ENCODE results near the gene BMPER. TPM values are rescaled to one million over a fixed set of nuclear protein-coding genes. Genes with fewer than 3 reads are reported as not detected.

BMPER gene
- total and polyA plus RNA-seq, 2 of the 8 experiments (the other 6 are each of a cell fraction or from before 2014, with no cell fraction given): 0.33 to 0.69 TPM

- Histone ChIP-seq H3K79me2 (ENCODE audit: control insufficient read depth in 1 of 2, insufficient read depth in 2 of 2, low read length in 2 of 2) (no peaks in the 10 kb centered on the region), H3K23ac (ENCODE audit: insufficient read length) (no peak overlapping the region), H4K5ac (ENCODE audit: insufficient read length, low read depth, low read length) (no peak overlapping the region), H3K14ac (ENCODE audit: insufficient read length) (no peak overlapping the region), H3K9me3 (ENCODE audit: insufficient read depth in 2 of 2, low read depth in 1 of 2, low read length in 1 of 2) (no peaks in the 10 kb centered on the region), H2BK120ac (replicated peaks; ENCODE audit: low read depth, low read length) (no peak overlapping the region), H3K4ac (replicated peaks; ENCODE audit: insufficient read length, low read depth, low read length) (no peak overlapping the region), H3K9ac (replicated peaks in 1 of 4; ENCODE audit: extremely low read depth in 1 of 4, low read depth in 3 of 4, low read length in 3 of 4) (no peak overlapping the region), H3K23me2 (ENCODE audit: low read depth, low read length) (no peaks in the 10 kb centered on the region), H3K79me1 (ENCODE audit: low read depth, low read length) (no peaks in the 10 kb centered on the region; the same call in 1 of the 2 replicates), H4K91ac (replicated peaks; ENCODE audit: insufficient read length, low read length) (no peak overlapping the region), H2AFZ (ENCODE audit: low read length) (no peak overlapping the region), H2BK12ac (ENCODE audit: low read depth, low read length) (no peak overlapping the region), H3K18ac (ENCODE audit: extremely low read depth, low read length) (no peak overlapping the region), H3K27me3 (replicated peaks in 1 of 4; ENCODE audit: control insufficient read depth in 3 of 4, extremely low read depth in 1 of 4, insufficient read depth in 3 of 4, low read length in 3 of 4) (no peaks in the 10 kb centered on the region), H3K4me2 (ENCODE audit: insufficient read depth in 1 of 2, low read depth in 2 of 2, low read length in 2 of 2) (no peak overlapping the region), H2BK15ac (ENCODE audit: low read length) (no peak overlapping the region), H2BK5ac (ENCODE audit: low read depth, low read length) (no peak overlapping the region), H4K20me1 (replicated peaks in 1 of 2; ENCODE audit: control insufficient read depth in 1 of 2, insufficient read depth in 2 of 2, low read length in 2 of 2) (no peaks in the 10 kb centered on the region), H3K36me3 (ENCODE audit: control insufficient read depth in 2 of 4, insufficient read depth in 4 of 4, low read length in 3 of 4) (no peaks in the 10 kb centered on the region), H3K4me1 (replicated peaks in 1 of 4; ENCODE audit: control insufficient read depth in 3 of 4, insufficient read depth in 4 of 4, low read length in 3 of 4) (peaks cover 3 to 24% (median 13%) of the 10 kb centered on the region in 4 experiments; a peak in 6 of 7 replicates), H3K56ac (replicated peaks; ENCODE audit: insufficient read length, low read depth, low read length) (no peak overlapping the region), H3K4me3 (ENCODE audit: extremely low read depth in 1 of 4, insufficient read depth in 2 of 4, low read depth in 3 of 4, low read length in 4 of 4) (no peak overlapping the region), H3K27ac (ENCODE audit: low read depth, low read length) (no peak overlapping the region), H2BK20ac (ENCODE audit: low read length) (no peak overlapping the region), H4K8ac (ENCODE audit: extremely low read depth, insufficient read depth, low read length) (no peak overlapping the region), H2AK5ac (ENCODE audit: low read depth, low read length) (no peak overlapping the region)
- FAIRE-seq: no peak
- ChIA-PET CTCF (ENCODE audit: partially characterized antibody) (interaction anchor here (0.6 to 4.5 kb wide), 3 partner anchors 27 to 128 kb away, joined by 3 to 19 read pairs (median 6); no protein-coding TSS in a partner anchor), POLR2A (ENCODE audit: partially characterized antibody) (no interaction called here)
- TF ChIP-seq SP2 (IDR thresholded peaks at IDR 0.05; ENCODE audit: low read length): no peak
- TF ChIP-seq CTBP2 (IDR thresholded peaks at IDR 0.05; ENCODE audit: borderline replicate concordance, insufficient read depth, insufficient read length, low read length): no peak
- no peak for DNase-seq (ENCODE audit: low read depth in 1 of 2, low spot score in 2 of 2)
- WGBS, 2 experiments (ENCODE audit: extremely low coverage in 1 of 2, insufficient coverage in 1 of 2, insufficient read length in 1 of 2, insufficient replicate concordance in 2 of 2, low coverage in 1 of 2, low lambda C conversion rate in 2 of 2, missing lambda C conversion rate in 1 of 2): 99% methylated on average over 2 of the region's 2 CpGs; no CpG with 5 or more reads in 1 of the 2 experiments
Measured at GRCh38 chr7:34061149-34061548, 155.8 kb downstream of the BMPER start.

Measured in H1 (cell line).